ENCODE data around the gene SEC22C.

Gene SEC22C

DNA sequence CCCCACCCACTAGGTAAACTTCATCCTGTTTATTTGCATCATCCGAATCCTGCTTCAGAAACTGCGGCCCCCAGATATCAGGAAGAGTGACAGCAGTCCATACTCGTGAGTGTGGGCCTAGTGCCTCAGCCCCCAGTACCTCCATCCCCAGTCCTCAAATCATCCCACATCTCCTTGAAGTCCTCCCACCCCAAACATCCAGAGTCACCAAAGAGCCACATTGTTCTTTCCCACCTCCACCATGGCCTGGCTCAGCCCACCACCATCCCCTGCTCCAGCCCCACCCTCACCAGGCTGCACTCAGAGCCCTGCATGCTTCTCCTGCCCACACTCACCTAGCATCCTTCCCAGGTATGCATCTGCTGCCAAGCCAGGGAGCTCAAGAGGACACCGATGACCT, 49.5 kb downstream of the SEC22C start:
- Histone ChIP-seq H3K79me2 (no peaks in the 10 kb centered on the region), H3K36me3 (ENCODE audit: control insufficient read depth, insufficient read depth, low read length) (no peaks in the 10 kb centered on the region), H3K9me3 (ENCODE audit: control insufficient read depth, low read length) (no peaks in the 10 kb centered on the region), H3K4me2 (ENCODE audit: low read length) (no peak overlapping the region), H3K4me3 (ENCODE audit: low read depth, low read length) (no peak overlapping the region), H2AFZ (no peak overlapping the region), H3K27me3 (ENCODE audit: control insufficient read depth, insufficient read depth, low read length) (no peaks in the 10 kb centered on the region), H3K27ac (no peak overlapping the region), H3K4me1 (no peaks in the 10 kb centered on the region), H3K9ac (no peak overlapping the region)
- TF ChIP-seq, protein P1, sequence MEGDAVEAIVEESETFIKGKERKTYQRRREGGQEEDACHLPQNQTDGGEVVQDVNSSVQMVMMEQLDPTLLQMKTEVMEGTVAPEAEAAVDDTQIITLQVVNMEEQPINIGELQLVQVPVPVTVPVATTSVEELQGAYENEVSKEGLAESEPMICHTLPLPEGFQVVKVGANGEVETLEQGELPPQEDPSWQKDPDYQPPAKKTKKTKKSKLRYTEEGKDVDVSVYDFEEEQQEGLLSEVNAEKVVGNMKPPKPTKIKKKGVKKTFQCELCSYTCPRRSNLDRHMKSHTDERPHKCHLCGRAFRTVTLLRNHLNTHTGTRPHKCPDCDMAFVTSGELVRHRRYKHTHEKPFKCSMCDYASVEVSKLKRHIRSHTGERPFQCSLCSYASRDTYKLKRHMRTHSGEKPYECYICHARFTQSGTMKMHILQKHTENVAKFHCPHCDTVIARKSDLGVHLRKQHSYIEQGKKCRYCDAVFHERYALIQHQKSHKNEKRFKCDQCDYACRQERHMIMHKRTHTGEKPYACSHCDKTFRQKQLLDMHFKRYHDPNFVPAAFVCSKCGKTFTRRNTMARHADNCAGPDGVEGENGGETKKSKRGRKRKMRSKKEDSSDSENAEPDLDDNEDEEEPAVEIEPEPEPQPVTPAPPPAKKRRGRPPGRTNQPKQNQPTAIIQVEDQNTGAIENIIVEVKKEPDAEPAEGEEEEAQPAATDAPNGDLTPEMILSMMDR (IDR thresholded peaks at IDR 0.05): no peak

DNA sequence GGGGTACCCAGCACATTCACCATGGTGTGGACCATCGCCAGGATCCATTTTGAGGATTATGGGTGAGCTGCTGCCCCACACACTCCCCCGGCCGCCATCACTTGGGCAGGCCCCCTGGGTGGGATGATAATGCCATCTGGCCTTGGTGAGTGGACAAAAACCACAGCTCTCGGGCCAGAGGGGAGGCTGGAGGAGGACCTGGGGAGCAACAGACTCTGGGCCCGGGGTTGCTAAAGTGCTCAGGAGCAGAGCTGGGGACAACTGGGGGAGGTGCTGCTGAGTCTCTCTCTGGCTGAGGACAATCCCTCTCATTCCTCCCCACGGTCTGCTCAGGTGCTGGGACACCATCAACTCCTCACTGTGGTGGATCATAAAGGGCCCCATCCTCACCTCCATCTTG, 50.3 kb downstream of the SEC22C start:
- no peak overlapping the region for H3K4me2 ChIP-seq (ENCODE audit: low read length)
- TF ChIP-seq, protein P1 (IDR thresholded peaks at IDR 0.05): no peak

DNA sequence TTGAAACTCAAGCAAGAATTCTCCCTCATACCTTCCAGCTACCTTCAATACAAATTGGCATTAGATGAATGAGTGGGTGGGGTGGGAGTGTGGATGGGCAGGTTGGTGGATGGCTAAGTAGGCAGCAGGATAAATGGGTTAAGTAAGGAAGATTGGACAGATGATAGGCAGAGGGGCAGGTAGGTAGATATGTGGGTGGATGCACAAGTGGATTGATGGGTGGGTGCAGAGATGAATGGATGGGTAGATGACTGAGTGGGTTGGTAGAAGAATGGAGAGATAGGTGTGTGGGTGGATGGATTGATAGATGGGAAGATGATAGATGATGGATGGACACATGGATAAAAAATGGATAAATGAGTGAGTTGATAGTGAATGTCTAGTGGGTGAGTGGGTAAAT, 51.7 kb downstream of the SEC22C start:
- Histone ChIP-seq H2AFZ (no peak overlapping the region), H3K4me1 (no peaks in the 10 kb centered on the region), H3K36me3 (ENCODE audit: control insufficient read depth, insufficient read depth, low read length) (no peaks in the 10 kb centered on the region)

More for the DNA sequence above, 50.3 kb downstream of the SEC22C start:
- H3K27ac ChIP-seq: no peak overlapping the region
- H3K27me3 ChIP-seq (ENCODE audit: control insufficient read depth, insufficient read depth, low read length): no peaks in the 10 kb centered on the region
- no peaks in the 10 kb centered on the region for H3K9me3 ChIP-seq (ENCODE audit: control insufficient read depth, low read length)
- no peak overlapping the region for H3K9ac ChIP-seq
- H3K4me3 ChIP-seq (ENCODE audit: low read depth, low read length): no peak overlapping the region
- no peaks in the 10 kb centered on the region for H3K79me2 ChIP-seq
- no peaks in the 10 kb centered on the region for H3K36me3 ChIP-seq (ENCODE audit: control insufficient read depth, insufficient read depth, low read length)
- no peaks in the 10 kb centered on the region for H3K4me1 ChIP-seq
- no peak overlapping the region for H2AFZ ChIP-seq

DNA sequence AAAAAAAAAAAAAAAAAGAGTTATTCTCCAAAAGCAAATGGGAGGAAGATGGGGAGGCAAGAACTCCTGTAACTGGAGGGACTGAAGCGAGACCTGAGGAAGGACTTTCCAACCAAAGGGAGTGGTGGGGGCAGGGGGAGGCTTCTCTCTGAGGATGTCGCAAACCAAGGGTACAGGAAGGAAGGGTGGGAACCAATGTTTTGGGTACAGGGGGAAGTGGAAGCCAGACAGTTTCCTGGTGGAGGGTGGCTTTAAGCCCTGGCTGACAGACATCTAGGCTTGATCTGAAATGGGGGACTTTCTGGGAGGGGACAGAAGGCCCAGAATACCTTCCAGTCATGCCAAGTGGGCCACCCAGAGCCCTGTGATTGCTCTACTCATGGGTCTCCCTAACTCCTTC, 52.3 kb downstream of the SEC22C start:
- Histone ChIP-seq H3K79me2 (no peaks in the 10 kb centered on the region), H3K4me1 (no peaks in the 10 kb centered on the region), H2AFZ (no peak overlapping the region), H3K4me3 (ENCODE audit: low read depth, low read length) (no peak overlapping the region), H3K36me3 (ENCODE audit: control insufficient read depth, insufficient read depth, low read length) (no peaks in the 10 kb centered on the region), H3K27ac (no peak overlapping the region), H3K27me3 (ENCODE audit: control insufficient read depth, insufficient read depth, low read length) (no peaks in the 10 kb centered on the region), H3K9ac (no peak overlapping the region), H3K4me2 (ENCODE audit: low read length) (no peak overlapping the region), H3K9me3 (ENCODE audit: control insufficient read depth, low read length) (no peaks in the 10 kb centered on the region)
- TF ChIP-seq, protein P1 (IDR thresholded peaks at IDR 0.05): no peak

More for the DNA sequence above, 51.7 kb downstream of the SEC22C start:
- H3K9ac ChIP-seq: no peak overlapping the region
- H3K79me2 ChIP-seq: no peaks in the 10 kb centered on the region
- H3K27ac ChIP-seq: no peak overlapping the region
- H3K4me3 ChIP-seq (ENCODE audit: low read depth, low read length): no peak overlapping the region
- H3K4me2 ChIP-seq (ENCODE audit: low read length): no peak overlapping the region
- H3K9me3 ChIP-seq (ENCODE audit: control insufficient read depth, low read length): no peaks in the 10 kb centered on the region
- no peaks in the 10 kb centered on the region for H3K27me3 ChIP-seq (ENCODE audit: control insufficient read depth, insufficient read depth, low read length)
- TF ChIP-seq, protein P1 (IDR thresholded peaks at IDR 0.05): no peak

DNA sequence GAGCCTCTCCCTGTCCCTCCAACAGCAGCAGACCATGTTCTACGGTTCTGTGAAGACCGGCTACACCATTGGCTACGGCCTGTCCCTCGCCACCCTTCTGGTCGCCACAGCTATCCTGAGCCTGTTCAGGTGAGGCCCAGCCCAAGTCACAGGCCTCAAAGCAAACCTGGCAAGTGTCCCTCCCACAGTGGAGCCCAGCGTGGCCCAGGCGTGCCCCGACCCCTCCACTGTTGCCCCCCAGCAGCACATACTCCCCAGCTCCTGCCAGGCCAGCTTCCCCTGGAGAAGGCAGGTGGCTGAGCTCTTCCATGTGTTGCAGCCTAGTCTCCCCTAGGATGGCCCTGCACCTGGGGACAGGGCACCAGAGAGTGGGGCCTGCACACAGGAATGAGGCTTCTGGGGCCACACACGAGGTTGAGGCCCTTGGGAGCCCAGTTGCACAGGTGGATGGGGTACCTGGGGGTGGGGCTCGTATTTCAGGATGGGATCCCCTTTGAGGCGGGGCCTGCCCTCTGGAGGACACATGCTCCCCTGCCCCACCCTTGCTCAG, 54.3 kb downstream of the SEC22C start:
- Histone ChIP-seq H3K9ac (no peak overlapping the region), H3K79me2 (no peaks in the 10 kb centered on the region), H3K27me3 (ENCODE audit: control insufficient read depth, insufficient read depth, low read length) (no peaks in the 10 kb centered on the region), H3K9me3 (ENCODE audit: control insufficient read depth, low read length) (no peaks in the 10 kb centered on the region), H3K36me3 (ENCODE audit: control insufficient read depth, insufficient read depth, low read length) (no peaks in the 10 kb centered on the region), H3K4me1 (no peaks in the 10 kb centered on the region), H3K4me2 (ENCODE audit: low read length) (no peak overlapping the region), H3K4me3 (ENCODE audit: low read depth, low read length) (no peak overlapping the region), H2AFZ (no peak overlapping the region), H3K27ac (no peak overlapping the region)
- TF ChIP-seq, protein P1 (IDR thresholded peaks at IDR 0.05): no peak

Measured in parathyroid adenoma (tissue), 2 donors.